H9 (cell line): ENCODE data around the gene DNMT3L. TPM values are rescaled to one million over a fixed set of nuclear protein-coding genes. Genes with fewer than 3 reads are reported as not detected.
"Not testable (repeated sequence)": the region's sequence is repeated elsewhere in the genome, so short reads cannot be mapped to it uniquely, and the experiment has no call there.

Experiments used
- DNase-seq: peaks from one replicate; pipeline ENCODE4 v3.0.0-alpha.2; 2017
- H2AFZ ChIP-seq: one replicate; pipeline ENCODE4 v1.6.1; 2013; ENCODE audit warnings: mild to moderate bottlenecking, low read length, control low read depth, moderate library complexity
- H2AK5ac ChIP-seq: 2 replicates; pipeline ENCODE4 v1.6.1; 2013; ENCODE audit warnings: low read length, control low read depth, mixed read lengths; ENCODE audit not compliant: insufficient read length
- H2BK120ac ChIP-seq: one replicate; pipeline ENCODE4 v1.6.1; 2013; ENCODE audit warnings: low read depth, mild to moderate bottlenecking, low read length, control low read depth, inconsistent platforms; ENCODE audit not compliant: poor library complexity, severe bottlenecking
- H2BK12ac ChIP-seq: 2 replicates; pipeline ENCODE4 v1.6.1; 2013; ENCODE audit warnings: low read length, control low read depth, mixed read lengths, low read depth; ENCODE audit not compliant: insufficient read length
- H2BK15ac ChIP-seq: 2 replicates; pipeline ENCODE4 v1.6.1; 2013; ENCODE audit warnings: low read depth, low read length, control low read depth
- H2BK20ac ChIP-seq: one replicate; pipeline ENCODE4 v1.6.1; 2013; ENCODE audit warnings: low read depth, mild to moderate bottlenecking, low read length, control low read depth, inconsistent platforms; ENCODE audit not compliant: poor library complexity, severe bottlenecking
- H2BK5ac ChIP-seq: 2 replicates; pipeline ENCODE4 v1.6.1; 2013; ENCODE audit warnings: low read length, control low read depth, mixed read lengths; ENCODE audit not compliant: insufficient read length
- H3K14ac ChIP-seq: 2 replicates; pipeline ENCODE4 v1.6.1; 2013; ENCODE audit warnings: low read length, control low read depth; ENCODE audit not compliant: insufficient read depth
- H3K18ac ChIP-seq: 2 replicates; pipeline ENCODE4 v1.6.1; 2013; ENCODE audit warnings: low read depth, mild to moderate bottlenecking, mixed read lengths, low read length, control low read depth; ENCODE audit not compliant: insufficient read length
- H3K23ac ChIP-seq: 2 replicates; pipeline ENCODE4 v1.6.1; 2013; ENCODE audit warnings: low read length, control low read depth, mixed read lengths, low read depth; ENCODE audit not compliant: insufficient read length
- H3K23me2 ChIP-seq: 2 replicates; pipeline ENCODE4 v1.6.1; 2013; ENCODE audit warnings: low read depth, mild to moderate bottlenecking, mixed read lengths, low read length, control low read depth; ENCODE audit not compliant: insufficient read length, poor library complexity, severe bottlenecking
- H3K27ac ChIP-seq: 2 replicates; pipeline ENCODE4 v1.5.1; 2013; ENCODE audit warnings: low read length, control low read depth, mixed read lengths, low read depth; ENCODE audit not compliant: insufficient read length
- H3K27me3 ChIP-seq: 2 replicates; pipeline ENCODE4 v1.6.1; 2013; ENCODE audit warnings: low read length, control low read depth, inconsistent platforms; ENCODE audit not compliant: insufficient read depth
- H3K4ac ChIP-seq: 2 replicates; pipeline ENCODE4 v1.6.1; 2013; ENCODE audit warnings: low read depth, mild to moderate bottlenecking, control low read depth, inconsistent platforms, low read length, moderate library complexity
- H3K4me1 ChIP-seq: 2 replicates; pipeline ENCODE4 v1.6.1; 2013; ENCODE audit warnings: low read length, control low read depth, inconsistent platforms; ENCODE audit not compliant: insufficient read depth
- H3K4me2 ChIP-seq: 2 replicates; pipeline ENCODE4 v1.6.1; 2013; ENCODE audit warnings: low read length, control low read depth, mixed read lengths; ENCODE audit not compliant: insufficient read length, insufficient read depth
- H3K56ac ChIP-seq: 2 replicates; pipeline ENCODE4 v1.6.1; 2013; ENCODE audit warnings: low read depth, mild to moderate bottlenecking, mixed read lengths, low read length, control low read depth; ENCODE audit not compliant: insufficient read length
- H3K79me1 ChIP-seq: 2 replicates; pipeline ENCODE4 v1.6.1; 2013; ENCODE audit warnings: low read depth, mild to moderate bottlenecking, moderate library complexity, low read length, control low read depth, inconsistent platforms; ENCODE audit not compliant: insufficient read depth, poor library complexity, severe bottlenecking
- H3K79me2 ChIP-seq: 2 replicates; pipeline ENCODE4 v1.6.1; 2013; ENCODE audit warnings: low read length, control low read depth, inconsistent platforms; ENCODE audit not compliant: insufficient read depth
- H3K9ac ChIP-seq: 2 replicates; pipeline ENCODE4 v1.6.1; 2013; ENCODE audit warnings: low read length, control low read depth, mixed read lengths; ENCODE audit not compliant: insufficient read length; ENCODE audit errors: extremely low read depth
- H3K9me3 ChIP-seq: one replicate; pipeline ENCODE4 v1.6.1; 2013; ENCODE audit warnings: low read depth, low read length, inconsistent platforms; ENCODE audit not compliant: control insufficient read depth
- H3T11ph ChIP-seq: one replicate; pipeline ENCODE4 v1.6.1; 2013; ENCODE audit warnings: mild to moderate bottlenecking, low read length, control low read depth, inconsistent platforms
- H4K20me1 ChIP-seq: one replicate; pipeline ENCODE4 v1.6.1; 2013; ENCODE audit not compliant: control insufficient read depth, insufficient read length, insufficient read depth
- H4K5ac ChIP-seq: 2 replicates; pipeline ENCODE4 v1.6.1; 2013; ENCODE audit warnings: low read depth, mild to moderate bottlenecking, mixed read lengths, low read length, control low read depth; ENCODE audit not compliant: insufficient read length
- H4K8ac ChIP-seq: replicated peaks from 2 replicates; pipeline ENCODE4 v1.6.1; 2013; ENCODE audit warnings: low read length, control low read depth, mixed read lengths, low read depth; ENCODE audit not compliant: insufficient read length
- H4K91ac ChIP-seq: 2 replicates; pipeline ENCODE4 v1.6.1; 2013; ENCODE audit warnings: low read depth, mild to moderate bottlenecking, moderate library complexity, mixed read lengths, low read length, control low read depth; ENCODE audit not compliant: insufficient read length
- H3K27ac Mint-ChIP-seq, 3 experiments: 2 replicates in 2 of 3; 3 replicates in 1 of 3; pipeline ENCODE4 v1.8.0; 2020 to 2021; ENCODE audit warnings: mixed read lengths in 3 of 3, mild to moderate bottlenecking in 1 of 3, moderate library complexity in 1 of 3
- H3K27me3 Mint-ChIP-seq: 2 replicates; pipeline ENCODE4 v1.8.0; 2021; ENCODE audit warnings: low read depth, mild to moderate bottlenecking, moderate library complexity, mixed read lengths
- H3K36me3 Mint-ChIP-seq, 3 experiments: 2 replicates in 2 of 3; 3 replicates in 1 of 3; pipeline ENCODE4 v1.8.0; 2020 to 2021; ENCODE audit warnings: low read depth in 3 of 3, mixed read lengths in 3 of 3; ENCODE audit not compliant: insufficient read depth in 1 of 3
- H3K4me1 Mint-ChIP-seq, 2 experiments: 2 replicates each; pipeline ENCODE4 v1.8.0; 2020; ENCODE audit warnings: mixed read lengths in 2 of 2
- H3K4me3 Mint-ChIP-seq, 2 experiments: 2 replicates in 1 of 2; 3 replicates in 1 of 2; pipeline ENCODE4 v1.8.0; 2020 to 2021; ENCODE audit warnings: mild to moderate bottlenecking in 2 of 2, mixed read lengths in 2 of 2, moderate library complexity in 1 of 2
- H3K9me3 Mint-ChIP-seq, 2 experiments: 2 replicates in 1 of 2; 3 replicates in 1 of 2; pipeline ENCODE4 v1.8.0; 2020; ENCODE audit warnings: mild to moderate bottlenecking in 2 of 2, mixed read lengths in 2 of 2, moderate library complexity in 1 of 2
- WGBS: extraction: QIAGEN DNeasy Blood & Tissue Kit; methylation state at CpG from one replicate; pipeline ENCODE4 v1.1.7; 2013; ENCODE audit warnings: missing lambda C conversion rate, low lambda C conversion rate, mixed read lengths; ENCODE audit not compliant: insufficient read length; ENCODE audit errors: extremely low coverage; 5-methylcytosine and 5-hydroxymethylcytosine counted together
- total RNA-seq: library from RNA; stranded (reverse); gene quantifications from 2 replicates; pipeline ENCODE4 v1.2.1, GENCODE V29; 2021

The DNMT3L gene
- total RNA-seq, 1 experiment from 2014 or later, result 0.77 TPM

GRCh38 chr21:44220674-44221073 lies 41.0 kb downstream of the DNMT3L start:
- H2BK120ac ChIP-seq, H2BK20ac ChIP-seq, H3K4me3 Mint-ChIP-seq, H2BK5ac ChIP-seq, H2BK12ac ChIP-seq, H3K4me2 ChIP-seq, H3K23ac ChIP-seq, H3K9me3 ChIP-seq, H2BK15ac ChIP-seq, H4K20me1 ChIP-seq, H3K36me3 Mint-ChIP-seq, H3K27ac ChIP-seq, H3K23me2 ChIP-seq, H4K5ac ChIP-seq, H3K27me3 ChIP-seq, H2AK5ac ChIP-seq, DNase-seq, H3K79me2 ChIP-seq, H3K27ac Mint-ChIP-seq, H3K27me3 Mint-ChIP-seq, H3K4ac ChIP-seq, H4K91ac ChIP-seq, H2AFZ ChIP-seq, H3K18ac ChIP-seq, H4K8ac ChIP-seq, H3K9me3 Mint-ChIP-seq, H3T11ph ChIP-seq, H3K56ac ChIP-seq, H3K4me1 ChIP-seq, H3K14ac ChIP-seq, H3K4me1 Mint-ChIP-seq, H3K79me1 ChIP-seq, H3K9ac ChIP-seq: not testable (repeated sequence)
- no CpG with 5 or more reads among the region's 18 CpGs for WGBS

- H3K4me1 ChIP-seq, H3K23ac ChIP-seq, H3K79me2 ChIP-seq, H3K79me1 ChIP-seq, H4K5ac ChIP-seq, H2BK15ac ChIP-seq, H2AFZ ChIP-seq, H4K8ac ChIP-seq, H2BK20ac ChIP-seq, DNase-seq, H3K4me3 Mint-ChIP-seq, H3K56ac ChIP-seq, H2BK12ac ChIP-seq, H3K14ac ChIP-seq, H2BK120ac ChIP-seq, H3K4ac ChIP-seq, H3K36me3 Mint-ChIP-seq, H3K27ac ChIP-seq, H4K91ac ChIP-seq, H3K23me2 ChIP-seq, H3K27ac Mint-ChIP-seq, H3K4me1 Mint-ChIP-seq, H3K18ac ChIP-seq, H3K9me3 ChIP-seq, H2BK5ac ChIP-seq, H3K9me3 Mint-ChIP-seq, H3T11ph ChIP-seq, H4K20me1 ChIP-seq, H3K9ac ChIP-seq, H3K27me3 ChIP-seq, H2AK5ac ChIP-seq, H3K27me3 Mint-ChIP-seq, H3K4me2 ChIP-seq: not testable (repeated sequence)
- WGBS, result no CpG with 5 or more reads among the region's 8 CpGs
These were observed 43.2 kb downstream of the DNMT3L start for GRCh38 chr21:44218461-44218860.
